B cell (primary cell): ENCODE measurements around the gene LASP1. TPM values are rescaled to one million over a fixed set of nuclear protein-coding genes. Genes with fewer than 3 reads are reported as not detected.

ENCODE experiments used
- ATAC-seq: fragments of 200-7000 bp; cut with Tn5 transposase; one replicate; pipeline ENCODE4 v1.10.0; 2021; ENCODE audit warnings: low read depth, mild to moderate bottlenecking, moderate number of reproducible peaks, moderate library complexity
- CTCF ChIA-PET: fragments of 350-600 bp; sonication (Branson Sonifier 250); formaldehyde crosslinking; loops from one replicate; lab custom pipeline; 2021; ENCODE audit warnings: antibody characterized with exemption, inconsistent platforms; lab: Charles Lee
- POLR2A ChIA-PET: fragments of 350-600 bp; sonication (Branson Sonifier 250); formaldehyde crosslinking; loops from one replicate; lab custom pipeline; 2021; ENCODE audit warnings: antibody characterized with exemption; lab: Charles Lee
- DNase-seq: peaks from one replicate; pipeline ENCODE4 v3.0.0; 2013
- H2AFZ ChIP-seq: 2 replicates; pipeline ENCODE4 v1.6.1; 2012; ENCODE audit warnings: mild to moderate bottlenecking, low read depth, low read length; ENCODE audit not compliant: insufficient read depth, poor library complexity, severe bottlenecking
- H3K27ac ChIP-seq, 2 donors: 1 replicate in 1 of 2; 2 replicates in 1 of 2; pipeline ENCODE4 v1.5.1; 2012 to 2013; ENCODE audit warnings: low read length in 2 of 2, mild to moderate bottlenecking in 2 of 2, moderate library complexity in 1 of 2
- H3K27me3 ChIP-seq, 4 experiments: fragments of 200-600 bp in 1 of 4; sonication (generic) in 1 of 4; replicated peaks in 1 of 4; 1 replicate in 2 of 4; 2 replicates in 2 of 4; pipeline versions ENCODE4 v1.6.1 to v1.7.0; 2013 to 2016; ENCODE audit warnings: low read length in 3 of 4, mild to moderate bottlenecking in 2 of 4, mixed read lengths in 1 of 4, moderate library complexity in 1 of 4; ENCODE audit not compliant: insufficient read depth in 4 of 4, control insufficient read depth in 3 of 4; ENCODE audit errors: control extremely low read depth in 1 of 4
- H3K36me3 ChIP-seq, 2 experiments: replicated peaks in 1 of 2; 1 replicate in 1 of 2; 2 replicates in 1 of 2; pipeline versions ENCODE4 v1.6.1 to v1.7.1; 2013; ENCODE audit warnings: low read length in 1 of 2; ENCODE audit not compliant: insufficient read depth in 2 of 2, control insufficient read depth in 1 of 2; ENCODE audit errors: control extremely low read depth in 1 of 2, extremely low read depth in 1 of 2
- H3K4me1 ChIP-seq, 2 donors: fragments of 200-600 bp in 1 of 2; sonication (generic) in 1 of 2; 1 replicate in 1 of 2; 2 replicates in 1 of 2; pipeline versions ENCODE4 v1.5.1 to v1.6.1; 2013 to 2017; ENCODE audit warnings: low read length in 2 of 2; ENCODE audit not compliant: control insufficient read depth in 2 of 2, insufficient read depth in 2 of 2
- H3K4me2 ChIP-seq: replicated peaks from 2 replicates; pipeline ENCODE3; 2012; ENCODE audit warnings: mild to moderate bottlenecking, low read depth, low read length; ENCODE audit not compliant: poor library complexity, severe bottlenecking
- H3K4me3 ChIP-seq, 5 experiments: fragments of 200-600 bp in 1 of 5; sonication (generic) in 1 of 5; 1 replicate in 3 of 5; 2 replicates in 2 of 5; pipeline versions ENCODE4 v1.5.1 to v1.7.0; 2011 to 2016; ENCODE audit warnings: low read length in 4 of 5, mild to moderate bottlenecking in 4 of 5, low read depth in 2 of 5, control low read depth in 1 of 5, moderate library complexity in 1 of 5; ENCODE audit not compliant: insufficient read depth in 1 of 5; ENCODE audit errors: control extremely low read depth in 1 of 5, extremely low read depth in 1 of 5
- H3K79me2 ChIP-seq: fragments of 200-600 bp; sonication (generic); one replicate; pipeline ENCODE4 v1.6.0; 2016; ENCODE audit warnings: low read length; ENCODE audit not compliant: control insufficient read depth, insufficient read depth
- H3K9ac ChIP-seq: fragments of 200-600 bp; sonication (generic); 2 replicates; pipeline ENCODE4 v1.6.1; 2017; ENCODE audit warnings: mild to moderate bottlenecking, low read length, moderate library complexity
- H3K9me3 ChIP-seq, 3 donors: one replicate each; pipeline versions ENCODE4 v1.6.1 to v1.7.1; 2013; ENCODE audit warnings: low read length in 2 of 3; ENCODE audit not compliant: control insufficient read depth in 2 of 3, insufficient read depth in 1 of 3; ENCODE audit errors: control extremely low read depth in 1 of 3
- H4K20me1 ChIP-seq: 2 replicates; pipeline ENCODE4 v1.6.0; 2012; ENCODE audit warnings: mild to moderate bottlenecking, low read length; ENCODE audit not compliant: insufficient read depth, control insufficient read depth, poor library complexity, severe bottlenecking
- H3K27ac Mint-ChIP-seq: one replicate; pipeline ENCODE4 v1.8.0; 2021; ENCODE audit warnings: mixed read lengths
- H3K27me3 Mint-ChIP-seq: one replicate; pipeline ENCODE4 v1.8.0; 2021; ENCODE audit warnings: mixed read lengths
- H3K4me1 Mint-ChIP-seq: one replicate; pipeline ENCODE4 v1.8.0; 2021; ENCODE audit warnings: mixed read lengths
- H3K4me3 Mint-ChIP-seq: one replicate; pipeline ENCODE4 v1.8.0; 2021; ENCODE audit warnings: mixed read lengths
- H3K9me3 Mint-ChIP-seq: one replicate; pipeline ENCODE4 v1.8.0; 2022; ENCODE audit warnings: mixed read lengths; ENCODE audit not compliant: insufficient read depth
- CTCF ChIP-seq: fragments of 200-600 bp; IDR thresholded peaks from one replicate; pipeline ENCODE4 v1.8.0; 2022; ENCODE audit warnings: antibody characterized with exemption, mild to moderate bottlenecking
- EZH2 ChIP-seq: IDR thresholded peaks from 2 replicates; pipeline ENCODE4 v1.6.1; 2012; ENCODE audit warnings: borderline replicate concordance, low read depth, mild to moderate bottlenecking, moderate library complexity, low read length; ENCODE audit not compliant: insufficient read depth, poor library complexity, severe bottlenecking
- WGBS: methylation state at CpG from one replicate; pipeline ENCODE4 v1.1.5; 2013; ENCODE audit warnings: missing lambda C conversion rate; ENCODE audit not compliant: insufficient coverage; 5-methylcytosine and 5-hydroxymethylcytosine counted together
- intact Hi-C: fragments of 100-400 bp; cut with micrococcal nuclease; formaldehyde crosslinking; loops from one replicate; pipeline ENCODE4 v1.10.0; 2022
- polyA plus RNA-seq: library from polyadenylated mRNA; depleted of rRNA; stranded (reverse); fragments of >200 nt; gene quantifications from 2 replicates; pipeline ENCODE4 v1.2.3, GENCODE V29; 2012
- total RNA-seq, 2 donors: library from RNA; stranded (reverse); fragments of 120-200 nt in 1 of 2; gene quantifications; 1 replicate in 1 of 2; 2 replicates in 1 of 2; pipeline versions ENCODE4 v1.2.3 to v1.2.4, GENCODE V29; 2013 to 2022

Gene LASP1
- total and polyA plus RNA-seq, 2 donors (not counting 1 experiment from before 2014, with no cell fraction given): 51.6 to 125 TPM

- Mint-ChIP-seq H3K9me3 (no peaks in the 10 kb centered on the region), H3K27ac (no peak overlapping the region), H3K4me3 (no peak overlapping the region), H3K27me3 (peaks cover 5% of the 10 kb centered on the region), H3K4me1 (peaks cover 8% of the 10 kb centered on the region)
- no peak for DNase-seq
- Histone ChIP-seq H2AFZ (no peak overlapping the region), H3K27me3 (peaks cover 0 to 2% (median 0%) of the 10 kb centered on the region in 4 experiments), H3K36me3 (no peaks in the 10 kb centered on the region), H3K27ac (no peak overlapping the region), H3K79me2 (no peaks in the 10 kb centered on the region), H3K9me3 (no peaks in the 10 kb centered on the region), H4K20me1 (no peaks in the 10 kb centered on the region), H3K4me1 (no peaks in the 10 kb centered on the region), H3K9ac (no peak overlapping the region), H3K4me3 (no peak overlapping the region), H3K4me2 (no peak overlapping the region)
- ChIA-PET POLR2A (no interaction called here), CTCF (interaction anchor here (1.1 kb wide), 2 partner anchors 15 to 431 kb away, joined by 3 to 4 read pairs; partner anchors contain the start of gene LASP1NB)
- ATAC-seq: no peak
- TF ChIP-seq CTCF (no peak), EZH2 (no peak)
- intact Hi-C loops: no loop called here
Observed at GRCh38 chr17:38939987-38940386, 70.1 kb downstream of the LASP1 start.

DNA sequence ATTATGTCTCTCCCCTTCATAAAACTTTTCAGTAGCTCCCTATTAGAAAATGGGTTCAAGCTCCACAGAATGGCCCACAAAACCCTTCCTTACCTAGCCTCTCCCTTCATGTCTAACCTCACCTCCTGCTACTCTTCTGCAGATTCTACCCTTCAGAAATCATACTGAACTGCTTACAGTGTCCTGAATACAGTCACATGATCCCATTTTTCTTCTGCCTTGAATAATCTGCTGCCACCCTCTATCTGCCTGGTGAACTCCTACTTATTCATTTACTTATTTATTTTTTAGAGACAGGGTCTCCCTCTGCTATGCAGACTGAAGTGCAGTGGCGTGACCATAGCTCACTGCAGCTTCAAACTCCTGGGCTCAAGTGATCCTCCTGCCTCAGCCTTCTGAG is 70.5 kb downstream of the LASP1 start:
- Histone ChIP-seq H3K9ac (no peak overlapping the region), H3K4me1 (no peaks in the 10 kb centered on the region), H2AFZ (no peak overlapping the region), H3K27ac (no peak overlapping the region), H3K79me2 (no peaks in the 10 kb centered on the region), H3K27me3 (peaks cover 0 to 2% (median 0%) of the 10 kb centered on the region in 4 experiments), H4K20me1 (no peaks in the 10 kb centered on the region), H3K36me3 (no peaks in the 10 kb centered on the region), H3K4me3 (no peak overlapping the region), H3K9me3 (no peaks in the 10 kb centered on the region), H3K4me2 (no peak overlapping the region)
- TF ChIP-seq CTCF (no peak), EZH2 (no peak)
- Mint-ChIP-seq H3K4me1 (peaks cover 8% of the 10 kb centered on the region), H3K27me3 (peaks cover 5% of the 10 kb centered on the region), H3K4me3 (no peak overlapping the region), H3K27ac (no peak overlapping the region), H3K9me3 (no peaks in the 10 kb centered on the region)
- ATAC-seq: no peak
- no CpG with 5 or more reads among the region's 1 CpG for WGBS
- no peak for DNase-seq
- ChIA-PET POLR2A (no interaction called here), CTCF (interaction anchor here (1.1 to 1.2 kb wide), 3 partner anchors 15 to 431 kb away, joined by 3 to 4 read pairs (median 3); partner anchors contain the start of gene LASP1NB)
- intact Hi-C loops: no loop called here
